H1 (cell line): ENCODE data around the gene SEC61A1. TPM values are rescaled to one million over a fixed set of nuclear protein-coding genes. Genes with fewer than 3 reads are reported as not detected.

Experiments used
- CTCF ChIA-PET: fragments of 300-600 bp; sonication (Branson Sonifier 250); formaldehyde crosslinking; loops from one replicate; lab custom pipeline; 2021; ENCODE audit not compliant: partially characterized antibody; lab: Charles Lee
- POLR2A ChIA-PET: fragments of 300-600 bp; sonication (Branson Sonifier 250); formaldehyde crosslinking; loops from one replicate; lab custom pipeline; 2021; ENCODE audit warnings: inconsistent platforms; ENCODE audit not compliant: partially characterized antibody; lab: Charles Lee
- DNase-seq, 2 experiments: peaks; one replicate each; pipeline versions ENCODE4 v3.0.0 to v3.0.0-alpha.2; 2010 to 2022; ENCODE audit warnings: low spot score in 2 of 2, low read depth in 1 of 2, mixed read lengths in 1 of 2
- FAIRE-seq: peaks from 2 replicates; lab custom pipeline; 2011; peaks lifted over from hg19 to GRCh38; lab: Jason Lieb, UNC
- H2AFZ ChIP-seq: 2 replicates; pipeline ENCODE4 v1.8.1; 2012; ENCODE audit warnings: low read length, inconsistent platforms
- H2AK5ac ChIP-seq: 2 replicates; pipeline ENCODE4 v1.6.1; 2013; ENCODE audit warnings: low read depth, low read length
- H2BK120ac ChIP-seq: replicated peaks from 2 replicates; pipeline ENCODE3; 2013; ENCODE audit warnings: low read depth, low read length, inconsistent platforms
- H2BK12ac ChIP-seq: 2 replicates; pipeline ENCODE4 v1.6.1; 2013; ENCODE audit warnings: low read depth, low read length
- H2BK15ac ChIP-seq: 2 replicates; pipeline ENCODE4 v1.6.1; 2013; ENCODE audit warnings: low read length
- H2BK20ac ChIP-seq: 2 replicates; pipeline ENCODE4 v1.6.1; 2013; ENCODE audit warnings: low read length
- H2BK5ac ChIP-seq: 2 replicates; pipeline ENCODE4 v1.6.1; 2013; ENCODE audit warnings: low read depth, low read length
- H3K14ac ChIP-seq: 2 replicates; pipeline ENCODE4 v1.6.1; 2013; ENCODE audit warnings: inconsistent platforms; ENCODE audit not compliant: insufficient read length
- H3K18ac ChIP-seq: 2 replicates; pipeline ENCODE4 v1.6.1; 2013; ENCODE audit warnings: low read length; ENCODE audit errors: extremely low read depth
- H3K23ac ChIP-seq: 2 replicates; pipeline ENCODE4 v1.6.1; 2013; ENCODE audit warnings: inconsistent platforms; ENCODE audit not compliant: insufficient read length
- H3K23me2 ChIP-seq: 2 replicates; pipeline ENCODE4 v1.6.1; 2013; ENCODE audit warnings: low read depth, low read length
- H3K27ac ChIP-seq: 2 replicates; pipeline ENCODE4 v1.6.1; 2011; ENCODE audit warnings: low read depth, low read length, inconsistent platforms
- H3K27me3 ChIP-seq, 4 experiments: replicated peaks in 1 of 4; 1 replicate in 1 of 4; 2 replicates in 3 of 4; pipeline versions ENCODE4 v1.6.1 to v1.8.1; 2011 to 2013; ENCODE audit warnings: low read length in 3 of 4, mild to moderate bottlenecking in 3 of 4, inconsistent platforms in 2 of 4, mixed read lengths in 2 of 4, moderate library complexity in 1 of 4; ENCODE audit not compliant: control insufficient read depth in 3 of 4, insufficient read depth in 3 of 4; ENCODE audit errors: extremely low read depth in 1 of 4
- H3K36me3 ChIP-seq, 4 experiments: 2 replicates each; pipeline versions ENCODE4 v1.6.1 to v1.8.1; 2011 to 2013; ENCODE audit warnings: mild to moderate bottlenecking in 4 of 4, low read length in 3 of 4, moderate library complexity in 2 of 4, control low read depth in 1 of 4, inconsistent platforms in 1 of 4; ENCODE audit not compliant: insufficient read depth in 4 of 4, control insufficient read depth in 2 of 4
- H3K4ac ChIP-seq: replicated peaks from 2 replicates; pipeline ENCODE3; 2013; ENCODE audit warnings: low read length, low read depth, mixed read lengths, inconsistent platforms; ENCODE audit not compliant: insufficient read length
- H3K4me1 ChIP-seq, 4 experiments: replicated peaks in 1 of 4; 1 replicate in 1 of 4; 2 replicates in 3 of 4; pipeline versions ENCODE4 v1.6.1 to v1.8.1; 2011 to 2013; ENCODE audit warnings: low read length in 3 of 4, inconsistent platforms in 2 of 4, mixed read lengths in 1 of 4; ENCODE audit not compliant: insufficient read depth in 4 of 4, control insufficient read depth in 3 of 4
- H3K4me2 ChIP-seq, 2 experiments: 2 replicates each; pipeline versions ENCODE4 v1.6.1 to v1.8.1; 2011 to 2013; ENCODE audit warnings: low read depth in 2 of 2, low read length in 2 of 2, control low read depth in 1 of 2, inconsistent platforms in 1 of 2, mild to moderate bottlenecking in 1 of 2; ENCODE audit not compliant: insufficient read depth in 1 of 2
- H3K4me3 ChIP-seq, 4 experiments: fragments of 200-600, 300-600 bp in 1 of 4; sonication (generic), shearing (Covaris generic), sonication (Bioruptor Twin) in 1 of 4; 2 replicates each; pipeline versions ENCODE4 v1.5.1 to v1.8.1; 2011 to 2016; ENCODE audit warnings: low read length in 4 of 4, low read depth in 3 of 4, control low read depth in 2 of 4, inconsistent platforms in 2 of 4, mild to moderate bottlenecking in 2 of 4, mixed read lengths in 1 of 4, moderate library complexity in 1 of 4; ENCODE audit not compliant: insufficient read depth in 2 of 4; ENCODE audit errors: extremely low read depth in 1 of 4
- H3K56ac ChIP-seq: replicated peaks from 2 replicates; pipeline ENCODE3; 2013; ENCODE audit warnings: low read depth, mild to moderate bottlenecking, mixed read lengths, low read length, inconsistent platforms; ENCODE audit not compliant: insufficient read length
- H3K79me1 ChIP-seq: 2 replicates; pipeline ENCODE4 v1.6.1; 2013; ENCODE audit warnings: low read depth, low read length, control low read depth
- H3K79me2 ChIP-seq, 2 experiments: 2 replicates each; pipeline versions ENCODE4 v1.6.1 to v1.8.1; 2012 to 2013; ENCODE audit warnings: low read length in 2 of 2, mild to moderate bottlenecking in 2 of 2, inconsistent platforms in 1 of 2; ENCODE audit not compliant: insufficient read depth in 2 of 2, control insufficient read depth in 1 of 2
- H3K9ac ChIP-seq, 4 experiments: replicated peaks in 1 of 4; 1 replicate in 1 of 4; 2 replicates in 3 of 4; pipeline versions ENCODE4 v1.6.1 to v1.8.1; 2011 to 2013; ENCODE audit warnings: low read depth in 3 of 4, low read length in 3 of 4, control low read depth in 2 of 4, mild to moderate bottlenecking in 2 of 4, moderate library complexity in 2 of 4, inconsistent platforms in 1 of 4; ENCODE audit errors: extremely low read depth in 1 of 4
- H3K9me3 ChIP-seq, 2 experiments: 2 replicates each; pipeline versions ENCODE4 v1.6.1 to v1.8.1; 2012 to 2013; ENCODE audit warnings: mild to moderate bottlenecking in 2 of 2, moderate library complexity in 2 of 2, control low read depth in 1 of 2, inconsistent platforms in 1 of 2, low read depth in 1 of 2, low read length in 1 of 2, mixed read lengths in 1 of 2; ENCODE audit not compliant: insufficient read depth in 2 of 2
- H4K20me1 ChIP-seq, 2 experiments: replicated peaks in 1 of 2; 2 replicates each; pipeline versions ENCODE3 to v1.8.1; 2011 to 2013; ENCODE audit warnings: inconsistent platforms in 2 of 2, low read length in 2 of 2, mild to moderate bottlenecking in 1 of 2; ENCODE audit not compliant: insufficient read depth in 2 of 2, control insufficient read depth in 1 of 2
- H4K5ac ChIP-seq: 2 replicates; pipeline ENCODE4 v1.6.1; 2013; ENCODE audit warnings: low read length, low read depth, mixed read lengths, inconsistent platforms; ENCODE audit not compliant: insufficient read length
- H4K8ac ChIP-seq: 2 replicates; pipeline ENCODE4 v1.8.0; 2013; ENCODE audit warnings: mild to moderate bottlenecking, moderate library complexity, low read length, inconsistent platforms; ENCODE audit not compliant: insufficient read depth; ENCODE audit errors: extremely low read depth
- H4K91ac ChIP-seq: replicated peaks from 2 replicates; pipeline ENCODE3; 2013; ENCODE audit warnings: low read length, mixed read lengths, inconsistent platforms; ENCODE audit not compliant: insufficient read length
- ASH2L ChIP-seq: fragments of 200-600, 300-600 bp; sonication (generic); IDR thresholded peaks from one replicate; pipeline ENCODE4 v1.7.1; 2017; ENCODE audit warnings: low read length
- BRCA1 ChIP-seq: IDR thresholded peaks from 2 replicates; pipeline ENCODE4 v1.6.1; 2012; ENCODE audit warnings: low read depth, low read length, improper control_type of control experiment
- CEBPB ChIP-seq: IDR thresholded peaks from 2 replicates; pipeline ENCODE4 v1.6.1; 2012; ENCODE audit warnings: low read depth, low read length
- EZH2 ChIP-seq: fragments of 200-600 bp; sonication (generic); IDR thresholded peaks from 2 replicates; pipeline ENCODE4 v1.7.1; 2012; ENCODE audit warnings: low read depth, mild to moderate bottlenecking, moderate library complexity, low read length, inconsistent platforms; ENCODE audit not compliant: severe bottlenecking
- GABPA ChIP-seq: IDR thresholded peaks from 2 replicates; pipeline ENCODE4 v1.6.1; 2011; ENCODE audit warnings: mild to moderate bottlenecking, low read length, moderate library complexity, borderline replicate concordance; ENCODE audit not compliant: insufficient read depth
- HDAC2 ChIP-seq, 2 experiments: fragments of 300-600 bp in 1 of 2; sonication (generic) in 1 of 2; IDR thresholded peaks; 2 replicates each; pipeline ENCODE4 v1.6.1; 2011 to 2012; ENCODE audit warnings: low read depth in 2 of 2, low read length in 2 of 2, mild to moderate bottlenecking in 2 of 2, moderate library complexity in 2 of 2, borderline replicate concordance in 1 of 2, inconsistent platforms in 1 of 2
- JUND ChIP-seq: IDR thresholded peaks from 2 replicates; pipeline ENCODE4 v1.6.1; 2011; ENCODE audit warnings: mild to moderate bottlenecking, improper control_type of control experiment, low read length
- RFX5 ChIP-seq: IDR thresholded peaks from 2 replicates; pipeline ENCODE4 v1.6.1; 2011; ENCODE audit warnings: low read depth, low read length, improper control_type of control experiment, borderline replicate concordance
- SIN3A ChIP-seq, 2 experiments: IDR thresholded peaks in 1 of 2; conservative IDR thresholded peaks in 1 of 2; 2 replicates each; pipeline ENCODE4 v1.6.1; 2011 to 2012; ENCODE audit warnings: low read length in 2 of 2, improper control_type of control experiment in 1 of 2, low read depth in 1 of 2, mild to moderate bottlenecking in 1 of 2
- ZNF274 ChIP-seq: IDR thresholded peaks from 2 replicates; pipeline ENCODE4 v1.7.0; 2012; ENCODE audit warnings: low read length, borderline replicate concordance; ENCODE audit errors: extremely low read depth
- WGBS, 2 experiments: shearing (Covaris generic) in 1 of 2; methylation state at CpG; one replicate each; pipeline versions ENCODE4 v1.1.6 to v1.1.7; 2013 to 2015; ENCODE audit warnings: low lambda C conversion rate in 2 of 2, mixed read lengths in 2 of 2, inconsistent platforms in 1 of 2, low coverage in 1 of 2, missing lambda C conversion rate in 1 of 2; ENCODE audit not compliant: insufficient replicate concordance in 2 of 2, insufficient coverage in 1 of 2, insufficient read length in 1 of 2; ENCODE audit errors: extremely low coverage in 1 of 2, missing lambda C conversion rate in 1 of 2; 5-methylcytosine and 5-hydroxymethylcytosine counted together
- polyA plus RNA-seq, 7 experiments: library from polyadenylated mRNA; depleted of rRNA in 3 of 7; stranded (reverse) in 5 of 7; unstranded in 2 of 7; fragments of >200 nt in 5 of 7; fragments of 200-250 nt in 2 of 7; gene quantifications; 1 replicate in 5 of 7; 2 replicates in 1 of 7; 4 replicates in 1 of 7; pipeline versions ENCODE4 v1.2.1 to v1.2.3, GENCODE V29; 2011 to 2013; ENCODE audit warnings: missing spikeins in 2 of 7, mixed read lengths in 2 of 7
- total RNA-seq: library from RNA; stranded (reverse); fragmentation: NEBNext Ultra II Directional; extraction: Animal tissue kit (Norgen Biotek cat#: 25700); gene quantifications from 2 replicates; pipeline ENCODE4 v1.2.1, GENCODE V29; 2021
- TF ChIP-seq, protein P1 (sequence below): IDR thresholded peaks from 2 replicates; pipeline ENCODE4 v1.6.1; 2012; ENCODE audit warnings: inconsistent platforms
- TF ChIP-seq, protein P2 (sequence below): IDR thresholded peaks from 2 replicates; pipeline ENCODE4 v1.6.1; 2012; ENCODE audit warnings: inconsistent platforms

Gene SEC61A1
- total and polyA plus RNA-seq, 2 of the 8 experiments (the other 6 are each of a cell fraction or from before 2014, with no cell fraction given) = 133 to 165 TPM

DNA sequence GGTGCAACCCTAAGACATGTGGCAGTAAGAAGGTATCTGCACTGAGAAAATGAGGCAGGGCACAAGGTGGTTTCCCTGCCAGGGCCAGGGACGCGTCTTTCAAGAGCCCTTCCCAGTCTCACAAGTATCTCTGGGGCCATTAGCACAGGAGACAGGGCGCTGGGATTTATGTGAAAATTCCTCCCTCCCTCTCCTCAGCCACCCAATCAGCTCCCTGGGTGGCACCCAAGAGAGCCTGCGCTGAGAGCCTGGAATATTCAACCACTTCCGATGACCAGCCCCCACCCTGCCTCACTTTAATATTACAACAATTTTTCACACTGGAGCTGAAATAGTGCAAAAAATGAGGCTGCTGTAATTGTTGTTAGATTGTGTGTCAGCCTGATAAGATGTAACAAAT lies 26.1 kb downstream of the SEC61A1 start:
- no peak overlapping the region for H2BK12ac ChIP-seq
- H2BK120ac ChIP-seq = no peak overlapping the region
- H2AFZ ChIP-seq = no peak overlapping the region
- CTCF ChIA-PET = interaction anchor here (0.9 to 3.1 kb wide), 6 partner anchors 10 to 244 kb away, joined by 3 to 11 read pairs (median 8); no protein-coding TSS in a partner anchor
- H3K4me3 ChIP-seq = no peak overlapping the region
- no peak for DNase-seq
- H3K4me1 ChIP-seq = peaks cover 5 to 22% (median 14%) of the 10 kb centered on the region in 4 experiments
- H4K91ac ChIP-seq = no peak overlapping the region
- no peak overlapping the region for H4K5ac ChIP-seq
- POLR2A ChIA-PET = interaction anchor here (1.2 to 1.7 kb wide), 2 partner anchors 15 to 45 kb away, joined by 3 to 8 read pairs; partner anchors contain the start of gene RUVBL1
- H3K4ac ChIP-seq = no peak overlapping the region
- no peak overlapping the region for H3K56ac ChIP-seq
- H3K27me3 ChIP-seq = peaks cover 0 to 9% (median 4%) of the 10 kb centered on the region in 4 experiments; a peak in 5 of 7 replicates
- no peak overlapping the region; a peak in 1 of 4 replicates for H3K4me2 ChIP-seq
- H2BK20ac ChIP-seq = no peak overlapping the region
- 84% methylated on average over 5 of the region's 5 CpGs; no CpG with 5 or more reads in 1 of the 2 experiments for WGBS, 2 experiments
- no peaks in the 10 kb centered on the region; the same call in 1 of the 2 replicates for H3K79me1 ChIP-seq
- no peaks in the 10 kb centered on the region for H3K79me2 ChIP-seq
- H4K20me1 ChIP-seq = peaks cover 21 to 33% of the 10 kb centered on the region in 2 experiments
- H2AK5ac ChIP-seq = no peak overlapping the region
- peaks cover 5 to 40% (median 23%) of the 10 kb centered on the region in 4 experiments; a peak in 7 of 8 replicates for H3K36me3 ChIP-seq
- peaks cover 9% of the 10 kb centered on the region; the same call in 1 of the 2 replicates for H3K23me2 ChIP-seq
- no peak overlapping the region for H3K9ac ChIP-seq
- no peak overlapping the region for H2BK5ac ChIP-seq
- no peak overlapping the region for H3K14ac ChIP-seq
- no peak overlapping the region for H3K23ac ChIP-seq
- no peak overlapping the region for H2BK15ac ChIP-seq
- H3K18ac ChIP-seq = no peak overlapping the region
- no peaks in the 10 kb centered on the region for H3K9me3 ChIP-seq
- no peak for FAIRE-seq
- no peak overlapping the region for H3K27ac ChIP-seq
- H4K8ac ChIP-seq = no peak overlapping the region
- TF ChIP-seq ZNF274 = no peak
- TF ChIP-seq HDAC2 (IDR thresholded peaks at IDR 0.05; ENCODE audit: borderline replicate concordance in 1 of 2, low read depth in 2 of 2, low read length in 2 of 2) = no peak
- no peak for TF ChIP-seq EZH2
- TF ChIP-seq, protein P1, sequence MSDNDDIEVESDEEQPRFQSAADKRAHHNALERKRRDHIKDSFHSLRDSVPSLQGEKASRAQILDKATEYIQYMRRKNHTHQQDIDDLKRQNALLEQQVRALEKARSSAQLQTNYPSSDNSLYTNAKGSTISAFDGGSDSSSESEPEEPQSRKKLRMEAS = no peak
- no peak for TF ChIP-seq BRCA1
- no peak for TF ChIP-seq SIN3A (conservative IDR thresholded peaks at IDR 0.05 in 1 of 2, IDR thresholded peaks at IDR 0.05 in 1 of 2; ENCODE audit: low read depth in 1 of 2, low read length in 2 of 2)
- TF ChIP-seq CEBPB = no peak
- no peak for TF ChIP-seq JUND
- no peak for TF ChIP-seq GABPA
- TF ChIP-seq ASH2L = no peak
- TF ChIP-seq, protein P2, sequence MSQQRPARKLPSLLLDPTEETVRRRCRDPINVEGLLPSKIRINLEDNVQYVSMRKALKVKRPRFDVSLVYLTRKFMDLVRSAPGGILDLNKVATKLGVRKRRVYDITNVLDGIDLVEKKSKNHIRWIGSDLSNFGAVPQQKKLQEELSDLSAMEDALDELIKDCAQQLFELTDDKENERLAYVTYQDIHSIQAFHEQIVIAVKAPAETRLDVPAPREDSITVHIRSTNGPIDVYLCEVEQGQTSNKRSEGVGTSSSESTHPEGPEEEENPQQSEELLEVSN = no peak
- TF ChIP-seq RFX5 = no peak
